NCI-H345 treated with DMSO at 0.1 percent for 48 hours (cell line): Measurements from ENCODE around the gene TXLNA.
"Not testable (repeated sequence)": the region's sequence is repeated elsewhere in the genome, so short reads cannot be mapped to it uniquely, and the experiment has no call there.

ENCODE experiments used
- DNase-seq: peaks from one replicate; lab custom pipeline; 2025; ENCODE audit not compliant: unreplicated experiment; lab: John Stamatoyannopoulos, UW

The TXLNA gene

DNA sequence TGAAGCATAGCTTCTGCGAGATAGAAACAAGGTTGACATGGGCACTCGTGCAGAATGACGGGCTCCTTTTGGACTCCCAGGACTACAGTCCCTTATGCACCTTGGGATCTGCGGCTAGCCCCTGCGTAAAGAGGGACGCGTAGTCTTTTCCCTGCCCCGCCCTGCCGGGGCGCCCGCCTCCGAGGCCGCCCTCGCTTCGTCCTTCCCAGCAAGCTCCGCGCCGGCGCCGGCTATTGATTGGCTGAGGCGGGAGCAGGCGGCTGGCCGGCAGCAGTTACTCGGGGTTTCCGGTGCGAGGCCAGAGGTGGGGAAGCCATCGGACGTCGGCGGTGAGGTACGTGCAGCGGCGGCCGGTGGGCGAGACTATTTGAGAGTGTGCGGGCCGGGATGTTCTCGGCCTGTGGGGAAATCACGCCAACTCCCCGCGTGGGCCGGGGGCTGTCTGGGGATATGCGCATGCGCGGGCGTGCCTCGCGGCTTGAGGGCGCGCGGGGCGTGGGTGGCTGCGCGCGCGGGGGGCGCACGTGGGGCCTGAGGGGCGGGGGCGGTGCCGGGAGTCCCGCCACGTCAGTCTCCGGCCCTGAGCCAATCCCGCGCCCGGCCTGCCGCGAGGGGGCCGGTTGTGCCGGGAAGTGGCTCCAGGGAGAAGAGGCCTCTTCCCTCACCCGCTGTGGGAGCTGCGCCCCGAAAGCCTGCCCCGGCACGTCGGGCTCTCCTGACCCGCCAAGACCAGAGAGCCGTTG, at the start of gene TXLNA:
Gene TXLNA (plus strand): TSS at position 233 of the 743 bp plus-strand sequence. CDS start 671 bp downstream, outside the sequence.
- DNase-seq: peak; percentile 82

- DNase-seq: not testable (repeated sequence)
Measured at GRCh38 chr1:32133950-32134280, 45.6 kb upstream of the TXLNA start.

DNA sequence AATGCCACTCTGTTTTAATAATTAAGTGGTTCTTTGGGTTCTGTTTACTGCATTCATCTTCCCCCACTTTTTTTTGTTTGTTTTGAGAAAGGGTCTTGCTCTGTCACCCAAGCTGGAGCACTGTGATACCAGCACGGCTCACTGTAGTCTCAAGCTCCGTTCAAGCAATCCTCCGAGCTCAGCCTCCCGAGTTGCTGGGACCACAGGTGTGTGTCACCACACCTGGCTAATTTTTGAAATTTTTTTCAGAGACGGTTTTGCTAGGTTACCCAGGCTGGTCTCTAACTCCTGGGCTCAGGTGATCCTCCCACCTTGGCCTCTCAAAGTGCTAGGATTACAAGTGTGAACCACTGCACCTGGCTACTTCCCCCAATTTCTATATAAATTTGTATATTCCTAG, 42.4 kb upstream of the TXLNA start:
- DNase-seq: no peak

DNA sequence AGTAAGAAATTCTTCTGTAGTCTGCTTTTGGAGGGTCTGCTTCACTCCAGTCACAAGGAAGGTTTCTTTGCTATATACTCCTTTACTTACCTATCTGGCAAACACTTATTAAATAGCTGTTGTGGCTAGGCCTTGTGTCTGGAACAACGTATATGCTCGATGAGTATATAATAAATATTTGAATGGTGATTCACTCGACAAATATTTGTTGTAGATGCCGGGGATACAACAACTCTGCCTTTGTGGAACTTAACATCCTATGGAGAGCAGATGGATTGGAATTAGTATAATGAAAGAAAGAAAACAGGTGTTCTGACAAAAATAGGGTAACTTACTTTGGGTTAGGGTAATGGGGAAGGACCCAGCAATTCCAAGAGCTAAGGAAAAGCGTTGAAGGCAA, 40.5 kb upstream of the TXLNA start:
- DNase-seq: no peak

- DNase-seq: no peak
Measured at GRCh38 chr1:32142446-32143301, 36.8 kb upstream of the TXLNA start.

GRCh38 chr1:32143302-32143695, 36.2 kb upstream of the TXLNA start:
- not testable (repeated sequence) for DNase-seq

DNA sequence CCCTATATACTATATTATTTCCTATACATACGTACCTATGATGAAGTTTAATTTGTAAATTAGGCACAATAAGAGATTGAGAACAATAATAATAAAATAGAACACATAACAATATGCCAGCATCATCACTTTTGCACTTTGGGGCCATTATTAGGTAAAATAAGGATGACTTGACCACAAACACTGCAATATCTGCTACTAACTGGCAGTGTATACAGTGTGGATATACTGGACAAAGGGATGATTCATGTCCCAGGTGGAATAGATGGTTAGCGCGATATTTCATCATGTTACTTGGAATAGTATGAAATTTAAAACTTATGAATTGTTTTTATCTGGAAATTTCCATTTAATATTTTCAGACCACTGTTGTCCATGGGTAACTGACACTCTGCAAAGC, 35.4 kb upstream of the TXLNA start:
- DNase-seq: no peak

DNA sequence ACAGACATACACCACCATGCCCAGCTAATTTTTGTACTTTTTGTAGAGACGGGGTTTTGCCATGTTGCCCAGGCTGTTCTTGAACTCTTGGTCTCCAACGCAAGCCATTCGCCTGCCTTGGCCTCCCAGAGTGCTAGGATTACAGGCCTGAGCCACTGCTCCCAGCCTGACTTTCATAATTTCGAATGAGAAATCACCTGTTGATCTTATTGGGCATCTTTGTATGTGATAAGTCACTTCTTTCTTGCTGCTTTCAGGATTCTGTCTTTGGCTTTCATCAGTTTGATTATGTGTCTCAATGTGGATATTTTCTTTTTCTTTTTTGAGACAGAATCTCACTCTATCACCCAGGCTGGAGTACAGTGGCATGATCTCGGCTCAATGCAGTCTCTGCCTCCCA, 31.7 kb upstream of the TXLNA start:
- DNase-seq: not testable (repeated sequence)

DNA sequence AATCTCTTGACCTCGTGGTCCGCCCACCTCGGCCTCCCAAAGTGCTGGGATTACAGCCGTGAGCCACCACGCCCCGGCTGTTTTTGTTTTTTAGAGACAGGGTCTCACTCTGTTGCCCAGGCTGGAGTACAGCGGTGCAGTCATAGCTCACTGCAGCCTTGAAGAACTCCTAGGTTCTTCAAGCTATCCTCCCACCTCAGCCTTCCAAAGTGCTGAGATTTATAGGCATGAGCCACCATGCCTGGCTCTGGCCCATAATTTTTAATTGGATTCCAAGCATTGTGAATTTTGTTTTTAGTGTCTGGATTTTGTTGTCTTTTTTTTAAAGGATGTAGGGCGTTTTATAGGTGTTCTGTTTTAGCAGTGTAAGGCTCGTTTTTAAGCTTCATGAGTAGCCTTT, 28.6 kb upstream of the TXLNA start:
- DNase-seq: no peak

GRCh38 chr1:32151319-32151787, 28.1 kb upstream of the TXLNA start:
- DNase-seq: peak; percentile 12

DNA sequence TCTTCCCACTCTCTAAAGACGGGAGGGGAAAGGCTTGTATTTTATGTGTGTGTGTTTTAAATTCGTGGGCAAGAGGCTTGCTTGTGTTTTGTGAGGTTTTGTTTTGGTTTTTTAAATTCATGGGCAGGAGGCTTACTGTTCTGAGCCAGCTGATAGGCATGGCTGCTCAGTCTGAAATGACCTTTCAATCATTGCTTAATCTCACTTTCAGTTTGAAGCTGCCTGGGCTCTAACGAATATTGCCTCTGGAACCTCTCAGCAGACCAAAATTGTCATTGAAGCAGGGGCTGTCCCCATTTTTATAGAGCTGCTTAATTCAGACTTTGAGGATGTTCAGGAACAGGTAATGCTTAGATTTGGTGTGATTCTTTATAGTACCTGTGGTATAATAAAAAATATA, 20.3 kb upstream of the TXLNA start:
- DNase-seq: no peak

DNA sequence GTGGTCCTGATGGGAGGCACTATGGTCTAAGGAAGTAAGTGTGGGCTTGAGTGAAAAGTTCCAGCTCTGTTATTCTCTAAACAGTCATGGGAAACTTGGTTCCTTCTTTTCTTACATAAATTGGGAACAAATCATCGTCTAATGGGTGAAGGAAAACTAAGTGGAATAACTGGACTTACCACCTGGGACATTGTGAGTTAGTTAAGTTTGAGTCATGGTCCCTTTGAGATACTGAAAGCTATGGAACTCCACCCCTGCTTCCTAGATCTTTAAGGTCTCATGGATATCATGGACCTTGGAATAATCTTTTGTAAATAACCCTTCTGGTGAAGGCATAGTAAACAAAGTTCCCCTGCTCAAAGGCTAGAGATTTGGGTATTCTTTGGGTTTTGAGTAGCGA, 16.1 kb upstream of the TXLNA start:
- DNase-seq: no peak

DNA sequence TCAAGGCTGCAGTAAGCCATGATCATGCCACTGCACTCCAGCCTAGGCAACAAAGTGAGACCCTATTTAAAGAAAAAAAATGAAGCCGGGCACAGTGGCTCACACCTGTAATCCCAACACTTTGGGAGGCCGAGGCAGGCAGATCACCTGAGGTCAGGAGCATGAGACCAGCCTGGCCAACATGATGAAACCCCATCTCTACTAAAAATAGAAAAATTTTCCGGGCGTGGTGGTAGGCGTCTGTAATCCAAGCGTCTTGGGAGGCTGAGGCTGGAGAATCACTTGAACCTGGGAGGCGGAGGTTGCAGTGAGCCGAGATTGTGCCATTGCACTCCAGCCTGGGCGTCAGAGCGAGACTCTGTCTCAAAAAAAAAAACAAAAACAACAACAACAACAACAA, 13.8 kb upstream of the TXLNA start:
- not testable (repeated sequence) for DNase-seq

DNA sequence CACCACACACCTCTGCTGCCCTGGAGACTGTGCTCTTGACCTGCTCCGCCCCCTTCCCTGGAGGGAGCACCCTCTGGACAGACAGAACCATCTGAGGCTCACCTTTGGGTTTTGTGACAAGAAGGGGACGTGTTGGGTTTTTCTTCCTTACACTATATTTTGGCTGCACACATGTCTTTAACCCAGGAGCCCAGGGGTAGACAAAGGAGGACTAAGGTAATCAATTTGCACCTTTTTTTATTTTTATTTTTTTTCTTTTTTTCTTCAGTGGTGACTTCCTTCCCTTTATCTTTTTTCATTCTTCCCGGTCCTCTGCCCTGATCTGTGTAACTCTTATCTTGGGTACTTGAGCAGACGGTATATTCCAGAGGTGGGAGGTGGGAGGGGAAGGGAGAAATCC, 8.5 kb upstream of the TXLNA start:
- DNase-seq: no peak

GRCh38 chr1:32172621-32173245, 6.7 kb upstream of the TXLNA start:
- no peak for DNase-seq

- no peak for DNase-seq
Measured at GRCh38 chr1:32178380-32179192, 889 bp upstream of the TXLNA start.

- no peak for DNase-seq
Measured at GRCh38 chr1:32179193-32179442, 357 bp upstream of the TXLNA start.

DNA sequence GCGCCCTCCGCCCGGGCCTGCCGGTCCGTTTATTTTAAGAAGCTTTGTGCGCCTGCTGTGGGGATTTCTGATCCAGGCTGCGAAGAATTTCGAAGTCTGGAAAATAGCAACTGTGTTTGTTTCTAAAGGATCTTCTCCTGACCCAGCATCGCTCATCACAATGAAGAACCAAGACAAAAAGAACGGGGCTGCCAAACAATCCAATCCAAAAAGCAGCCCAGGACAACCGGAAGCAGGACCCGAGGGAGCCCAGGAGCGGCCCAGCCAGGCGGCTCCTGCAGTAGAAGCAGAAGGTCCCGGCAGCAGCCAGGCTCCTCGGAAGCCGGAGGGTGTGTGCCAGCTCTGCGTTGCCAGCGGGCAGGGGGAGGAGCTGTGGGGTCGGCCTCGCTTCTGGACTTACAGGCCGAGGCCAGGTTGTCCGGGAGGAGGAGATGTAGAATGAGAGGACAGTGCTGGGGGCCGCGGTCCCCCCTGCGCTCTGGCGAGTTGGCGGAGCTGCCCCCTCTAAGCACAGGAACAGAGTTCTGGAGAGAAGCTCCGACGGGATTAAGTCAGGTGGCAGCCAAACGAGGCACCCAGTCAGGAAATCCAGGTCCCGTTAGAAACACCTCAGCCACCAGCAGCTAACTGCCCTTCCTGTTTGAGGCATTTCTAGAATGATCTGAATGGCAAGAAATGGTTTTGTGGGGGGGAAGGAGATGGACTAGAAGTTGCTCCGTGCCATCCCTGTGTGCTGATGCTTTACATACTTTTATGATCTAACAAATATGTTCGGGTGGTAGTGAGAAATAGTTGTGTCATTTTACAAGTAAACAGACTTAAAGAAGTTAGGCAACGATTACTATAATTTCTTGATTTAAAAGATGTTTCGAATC, 948 bp downstream of the TXLNA start:
- DNase-seq: peak; percentile 23

- no peak for DNase-seq
Measured at GRCh38 chr1:32181065-32181464, 1.6 kb downstream of the TXLNA start.

- no peak for DNase-seq
Measured at GRCh38 chr1:32181563-32181962, 2.1 kb downstream of the TXLNA start.
